ENCODE data around the gene GSTM3. TPM values are rescaled to one million over a fixed set of nuclear protein-coding genes. Genes with fewer than 3 reads are reported as not detected.

The GSTM3 gene
- total and polyA plus RNA-seq, 2 of the 13 experiments (the other 11 are each of a cell fraction or from before 2014, with no cell fraction given), result 127 to 142 TPM

DNA sequence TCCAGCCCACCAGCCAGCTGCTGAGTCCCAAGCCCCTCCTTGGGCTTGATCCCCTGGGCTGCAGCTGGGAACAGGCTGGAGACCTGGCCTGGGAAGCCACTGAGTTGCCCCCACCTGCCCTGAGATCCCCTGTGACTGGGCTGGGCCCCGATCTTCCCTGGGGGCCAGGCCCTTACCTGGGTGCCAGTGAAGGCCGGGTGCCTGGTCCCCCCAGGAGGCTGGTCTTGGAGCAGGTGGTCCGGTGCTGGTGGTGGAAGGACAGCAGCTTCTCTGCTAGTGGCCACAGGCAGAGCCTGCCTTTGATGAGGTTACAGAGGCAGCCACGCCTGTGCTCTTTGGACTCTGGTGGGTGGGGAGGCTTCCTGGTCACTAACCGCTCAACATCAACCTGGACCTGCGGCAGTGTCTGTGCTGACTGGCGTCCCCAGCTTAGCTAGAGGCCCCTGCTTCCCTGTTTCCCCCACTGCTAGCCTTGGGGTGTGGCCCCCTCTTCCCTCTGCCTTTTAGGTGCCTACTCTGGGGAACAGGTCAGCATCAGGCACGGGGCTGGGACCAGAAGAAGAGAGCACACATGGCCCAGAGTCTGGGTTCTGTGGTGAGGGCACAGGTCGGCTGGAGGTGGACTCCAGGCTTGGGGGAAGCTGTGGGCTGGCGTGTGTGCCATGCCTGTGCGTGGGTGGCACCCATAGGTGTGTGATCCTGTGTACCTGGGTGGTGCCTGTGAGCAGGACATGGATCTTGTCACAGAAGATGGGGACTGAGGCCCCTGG is 23.0 kb upstream of the GSTM3 start, which contains the start of gene EPS8L3 (continued):
- no peak for TF ChIP-seq TAF15 (IDR thresholded peaks at IDR 0.05; ENCODE audit: low read depth, low read length, poor library complexity, severe bottlenecking)
- peak; percentile 48; the same call in 1 of the 2 replicates for TF ChIP-seq ZNF644 (CRISPR knock-in tag; IDR thresholded peaks at IDR 0.05; ENCODE audit: low read depth)
- peak; percentile 63 for TF ChIP-seq SRSF1 (optimal IDR thresholded peaks at IDR 0.05; ENCODE audit: low read depth, low read length)
- peak; percentile 50; the same call in 1 of the 2 replicates for TF ChIP-seq BRD4 (CRISPR knock-in tag; IDR thresholded peaks at IDR 0.05)
- TF ChIP-seq CHCHD3 (CRISPR knock-in tag; IDR thresholded peaks at IDR 0.05), result no peak
- TF ChIP-seq, protein P1, sequence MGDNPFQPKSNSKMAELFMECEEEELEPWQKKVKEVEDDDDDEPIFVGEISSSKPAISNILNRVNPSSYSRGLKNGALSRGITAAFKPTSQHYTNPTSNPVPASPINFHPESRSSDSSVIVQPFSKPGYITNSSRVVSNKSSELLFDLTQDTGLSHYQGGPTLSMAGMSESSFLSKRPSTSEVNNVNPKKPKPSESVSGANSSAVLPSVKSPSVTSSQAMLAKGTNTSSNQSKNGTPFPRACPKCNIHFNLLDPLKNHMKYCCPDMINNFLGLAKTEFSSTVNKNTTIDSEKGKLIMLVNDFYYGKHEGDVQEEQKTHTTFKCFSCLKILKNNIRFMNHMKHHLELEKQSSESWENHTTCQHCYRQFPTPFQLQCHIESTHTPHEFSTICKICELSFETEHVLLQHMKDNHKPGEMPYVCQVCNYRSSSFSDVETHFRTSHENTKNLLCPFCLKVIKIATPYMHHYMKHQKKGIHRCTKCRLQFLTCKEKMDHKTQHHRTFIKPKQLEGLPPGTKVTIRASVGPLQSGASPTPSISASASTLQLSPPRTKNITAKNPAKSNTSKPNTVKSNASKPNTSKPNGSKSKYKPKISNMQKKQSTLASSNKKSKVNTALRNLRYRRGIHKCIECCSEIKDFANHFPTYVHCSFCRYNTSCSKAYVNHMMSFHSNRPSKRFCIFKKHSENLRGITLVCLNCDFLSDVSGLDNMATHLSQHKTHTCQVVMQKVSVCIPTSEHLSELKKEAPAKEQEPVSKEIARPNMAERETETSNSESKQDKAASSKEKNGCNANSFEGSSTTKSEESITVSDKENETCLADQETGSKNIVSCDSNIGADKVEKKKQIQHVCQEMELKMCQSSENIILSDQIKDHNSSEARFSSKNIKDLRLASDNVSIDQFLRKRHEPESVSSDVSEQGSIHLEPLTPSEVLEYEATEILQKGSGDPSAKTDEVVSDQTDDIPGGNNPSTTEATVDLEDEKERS (CRISPR knock-in tag; IDR thresholded peaks at IDR 0.05), result peak; percentile 72; the same call in 1 of the 2 replicates
- no peak for TF ChIP-seq MLXIP (CRISPR knock-in tag; IDR thresholded peaks at IDR 0.05; ENCODE audit: borderline replicate concordance)
- TF ChIP-seq KAT2B (IDR thresholded peaks at IDR 0.05; ENCODE audit: borderline replicate concordance, low read depth, low read length), result no peak
- no peak for TF ChIP-seq HOXA9 (CRISPR knock-in tag; IDR thresholded peaks at IDR 0.05; ENCODE audit: borderline replicate concordance)
- TF ChIP-seq DMAP1 (CRISPR knock-in tag; IDR thresholded peaks at IDR 0.05), result peak; percentile 91
- TF ChIP-seq, protein P2, sequence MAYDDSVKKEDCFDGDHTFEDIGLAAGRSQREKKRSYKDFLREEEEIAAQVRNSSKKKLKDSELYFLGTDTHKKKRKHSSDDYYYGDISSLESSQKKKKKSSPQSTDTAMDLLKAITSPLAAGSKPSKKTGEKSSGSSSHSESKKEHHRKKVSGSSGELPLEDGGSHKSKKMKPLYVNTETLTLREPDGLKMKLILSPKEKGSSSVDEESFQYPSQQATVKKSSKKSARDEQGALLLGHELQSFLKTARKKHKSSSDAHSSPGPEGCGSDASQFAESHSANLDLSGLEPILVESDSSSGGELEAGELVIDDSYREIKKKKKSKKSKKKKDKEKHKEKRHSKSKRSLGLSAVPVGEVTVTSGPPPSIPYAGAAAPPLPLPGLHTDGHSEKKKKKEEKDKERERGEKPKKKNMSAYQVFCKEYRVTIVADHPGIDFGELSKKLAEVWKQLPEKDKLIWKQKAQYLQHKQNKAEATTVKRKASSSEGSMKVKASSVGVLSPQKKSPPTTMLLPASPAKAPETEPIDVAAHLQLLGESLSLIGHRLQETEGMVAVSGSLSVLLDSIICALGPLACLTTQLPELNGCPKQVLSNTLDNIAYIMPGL (CRISPR knock-in tag; IDR thresholded peaks at IDR 0.05; ENCODE audit: borderline replicate concordance in 1 of 2, low read depth in 1 of 2), result peak; percentile 55 to 68; a peak in 2 of 4 replicates
- TF ChIP-seq NFE2 (CRISPR knock-in tag; IDR thresholded peaks at IDR 0.05), result no peak
- TF ChIP-seq PRMT3 (CRISPR knock-in tag; IDR thresholded peaks at IDR 0.05; ENCODE audit: borderline replicate concordance, low read depth), result no peak
- TF ChIP-seq CEBPB (IDR thresholded peaks at IDR 0.05; ENCODE audit: borderline replicate concordance, low read depth, low read length), result no peak
- peak; percentile 97 for TF ChIP-seq HNF4A (CRISPR knock-in tag; IDR thresholded peaks at IDR 0.05)
- no peak for TF ChIP-seq CSRNP2 (CRISPR knock-in tag; conservative IDR thresholded peaks at IDR 0.05; ENCODE audit: low read depth)
- peak; percentile 39; the same call in 1 of the 2 replicates for TF ChIP-seq GATAD1 (CRISPR knock-in tag; IDR thresholded peaks at IDR 0.05)
- TF ChIP-seq SP2 (CRISPR knock-in tag; IDR thresholded peaks at IDR 0.05), result no peak
- TF ChIP-seq MEIS1 (CRISPR knock-in tag; IDR thresholded peaks at IDR 0.05; ENCODE audit: borderline replicate concordance), result no peak
- peak; percentile 44; the same call in 1 of the 2 replicates for TF ChIP-seq ZNF768 (CRISPR knock-in tag; IDR thresholded peaks at IDR 0.05)

Data from HepG2 (cell line).